Head of caudate nucleus (tissue), 42 donors: ENCODE measurements around the gene LYRM4.
A peak's percentile ranks its signal among the peaks of the same experiment; 100 is the strongest.

Experiments
- DNase-seq, 42 donors: peaks; one replicate each; pipeline versions ENCODE4 v3.0.0 to v3.0.0-alpha.2; 2020 to 2021; ENCODE audit warnings: mixed read lengths in 7 of 42
- intact Hi-C: fragments of 100-400 bp; cut with DNase I; formaldehyde crosslinking; loops from one replicate; pipeline ENCODE4 v1.15.0; 2022

The LYRM4 gene

DNA sequence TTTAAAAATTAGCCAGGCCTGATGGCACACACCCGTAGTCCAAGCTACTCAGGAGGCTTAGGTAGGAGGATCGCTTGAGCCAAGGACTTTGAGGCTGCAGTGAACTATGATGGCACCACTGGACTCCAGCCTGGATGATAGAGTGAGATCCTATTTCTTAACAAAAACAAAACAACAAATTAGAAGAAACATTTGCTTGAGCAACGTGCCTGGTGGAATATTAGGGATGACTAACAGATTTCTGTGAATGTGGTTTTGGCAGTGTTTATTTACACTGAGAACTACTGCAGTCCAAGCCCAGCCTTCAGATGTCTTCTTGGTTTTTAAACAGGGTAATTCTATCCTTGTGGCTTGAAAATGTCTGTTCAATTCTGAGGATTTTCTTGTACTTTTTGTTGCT, 166.4 kb downstream of the LYRM4 start:
- DNase-seq: no peak
- intact Hi-C loops: no loop called here

DNA sequence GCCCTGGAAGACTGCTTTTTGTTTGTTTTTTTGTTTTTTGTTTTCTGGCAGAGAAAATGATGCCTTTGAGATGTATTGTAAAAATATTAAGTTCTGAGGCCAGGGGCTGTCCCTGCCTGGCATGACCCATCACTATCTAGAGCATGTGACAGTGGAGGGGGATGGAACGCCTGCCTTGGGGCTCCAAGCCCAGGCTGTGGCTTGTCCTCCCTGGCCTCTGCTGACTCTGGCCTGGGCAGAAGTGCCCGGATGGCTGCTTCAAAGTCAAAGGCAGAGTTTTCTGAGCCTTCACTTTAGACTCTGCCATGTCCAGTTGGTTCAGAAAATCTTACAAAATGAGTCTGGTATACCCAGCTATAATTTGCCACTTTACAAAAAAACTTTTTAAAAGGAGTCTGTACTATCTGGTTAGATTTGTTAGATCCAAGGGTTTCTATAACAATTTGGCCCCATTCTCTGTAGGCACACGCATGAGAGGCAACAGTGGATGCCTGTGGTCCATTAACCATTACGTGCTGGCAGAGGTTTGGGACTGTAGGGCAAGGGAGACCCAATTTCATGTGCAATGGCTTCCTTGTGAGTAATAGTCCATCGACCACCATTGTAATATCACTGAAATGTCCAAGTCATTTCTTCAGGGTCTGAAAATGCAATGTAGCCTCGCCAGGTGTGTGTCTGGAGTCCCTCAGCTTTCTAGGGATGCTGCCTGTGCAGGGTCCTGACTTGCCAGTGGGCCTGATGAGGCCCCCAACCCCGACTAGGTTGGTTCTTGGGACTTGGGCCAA, 167.3 kb downstream of the LYRM4 start:
- intact Hi-C loops: no loop called here
- DNase-seq: peak in 3 of 42 donors; percentile 19 to 47 (median 21)

DNA sequence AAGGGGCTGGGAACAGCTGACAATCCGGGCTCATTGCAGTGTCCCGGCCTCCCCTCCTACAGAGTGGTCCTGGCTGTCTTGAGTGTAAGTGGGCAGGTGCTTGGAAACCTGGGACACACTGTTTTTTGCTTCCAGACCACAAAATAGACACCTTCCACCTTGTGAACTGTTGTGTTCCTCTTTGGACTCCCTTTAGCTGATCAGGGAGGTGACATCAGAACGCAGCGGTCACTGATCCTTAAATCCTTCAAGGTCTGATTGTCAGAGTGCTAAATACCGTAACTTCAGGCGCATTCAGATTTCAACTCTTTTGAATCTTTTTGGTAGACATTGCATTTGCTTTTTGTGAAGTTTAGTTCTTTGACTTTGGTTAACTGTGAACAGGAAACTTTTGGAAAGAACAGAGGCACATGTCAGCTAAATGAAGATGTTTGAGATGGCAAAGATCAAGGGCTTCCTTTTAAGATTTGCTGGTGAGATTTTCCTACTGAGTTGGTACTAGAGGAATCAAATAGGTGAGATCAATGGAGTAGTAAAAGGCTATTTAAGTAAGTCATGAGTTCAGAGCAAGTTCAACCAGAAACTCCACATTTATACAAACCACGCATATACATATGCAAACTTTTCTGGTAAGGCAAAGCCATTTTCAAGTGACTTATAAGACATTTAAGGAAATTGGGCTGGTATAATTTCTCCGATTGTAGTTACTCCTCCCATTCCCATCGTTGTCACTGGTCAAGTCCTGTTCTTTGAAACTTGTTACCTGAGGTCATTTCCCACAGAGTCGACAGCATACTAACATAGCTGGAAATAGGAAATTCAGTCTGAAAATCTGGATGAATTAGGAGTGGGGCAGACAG, 169.3 kb downstream of the LYRM4 start:
- intact Hi-C loops: no loop called here
- DNase-seq: no peak

DNA sequence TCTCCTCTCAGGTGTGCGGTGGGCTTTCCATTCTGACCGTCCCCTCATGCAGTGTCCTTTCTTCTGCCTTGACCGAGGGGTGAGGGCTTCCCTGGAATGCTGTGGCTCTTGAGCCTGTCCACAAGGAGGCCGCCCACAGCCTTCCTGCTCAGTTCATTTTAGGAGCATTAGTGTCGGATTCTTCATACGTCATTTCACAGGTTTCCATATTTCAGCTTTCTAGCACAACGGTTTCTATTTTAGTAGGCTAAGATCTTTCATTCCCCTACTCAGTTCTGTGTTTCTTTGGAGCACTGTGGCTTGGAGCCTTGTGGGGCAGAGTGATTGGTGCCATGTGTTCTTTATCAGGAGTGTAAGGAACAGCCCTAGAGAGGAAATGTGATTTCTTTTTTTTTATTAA, 170.1 kb downstream of the LYRM4 start:
- intact Hi-C loops: no loop called here
- DNase-seq: no peak

DNA sequence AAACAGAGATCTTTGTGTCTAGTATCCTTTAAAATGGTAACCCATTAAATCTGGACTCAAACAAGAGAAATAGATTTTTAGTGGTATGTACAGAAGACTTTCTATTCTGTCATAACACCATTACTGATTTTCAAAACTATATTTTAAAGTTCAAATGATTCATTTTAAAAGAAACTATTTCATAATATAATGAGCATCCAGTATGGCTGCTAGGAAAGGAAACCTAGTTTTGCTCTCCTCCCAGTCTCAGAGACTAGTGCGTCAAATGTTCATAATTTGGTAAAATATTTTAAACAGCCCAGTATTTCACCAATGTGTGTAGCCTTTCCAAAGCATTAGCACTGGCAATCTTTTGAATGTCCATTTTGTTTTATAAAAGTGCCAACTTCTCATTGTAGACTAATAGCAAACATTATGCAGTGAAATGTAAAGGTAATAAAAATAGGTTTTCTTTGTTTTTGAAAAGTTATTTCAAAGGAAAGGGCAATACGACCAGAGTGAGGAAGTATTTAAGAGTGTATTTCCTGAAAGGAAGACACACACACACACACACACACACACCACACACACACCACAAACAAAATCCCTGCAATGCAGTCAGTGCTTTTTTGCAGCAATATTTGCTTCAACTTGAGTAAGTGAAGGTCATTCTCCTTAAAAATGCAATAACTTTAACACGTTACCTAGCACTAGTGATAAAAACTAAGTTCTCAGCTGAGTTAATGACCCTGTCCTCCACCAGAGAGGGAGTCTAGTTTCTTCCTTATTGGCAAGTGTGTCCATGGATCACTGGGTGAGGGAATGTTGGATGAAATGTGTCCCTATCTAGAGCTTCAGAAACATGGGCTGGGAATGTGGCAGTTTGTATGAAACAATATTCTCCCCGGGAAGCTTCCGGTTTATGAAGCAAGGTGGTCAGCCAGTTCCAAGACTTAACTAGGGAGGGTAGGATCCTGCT, 171.0 kb downstream of the LYRM4 start:
- DNase-seq: no peak
- intact Hi-C loops: no loop called here

DNA sequence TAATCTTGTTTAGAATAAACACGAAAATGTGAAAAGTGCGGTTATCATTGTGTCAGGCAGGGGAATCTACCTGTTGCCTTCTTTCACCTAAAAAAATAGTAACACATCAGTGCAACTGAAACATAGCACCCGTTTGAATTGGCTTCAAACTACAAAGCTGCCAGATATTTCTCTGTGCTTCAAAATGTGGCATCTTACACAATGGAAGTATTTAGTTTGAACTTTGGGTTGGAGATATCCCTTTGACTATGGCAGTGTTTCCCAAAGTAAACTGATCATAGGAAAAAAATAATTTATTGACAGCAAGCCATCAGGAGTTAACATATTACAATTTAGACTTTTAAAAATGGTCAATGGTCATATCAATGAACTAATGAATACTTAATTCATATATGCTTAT, 172.0 kb downstream of the LYRM4 start:
- intact Hi-C loops: no loop called here
- DNase-seq: no peak

DNA sequence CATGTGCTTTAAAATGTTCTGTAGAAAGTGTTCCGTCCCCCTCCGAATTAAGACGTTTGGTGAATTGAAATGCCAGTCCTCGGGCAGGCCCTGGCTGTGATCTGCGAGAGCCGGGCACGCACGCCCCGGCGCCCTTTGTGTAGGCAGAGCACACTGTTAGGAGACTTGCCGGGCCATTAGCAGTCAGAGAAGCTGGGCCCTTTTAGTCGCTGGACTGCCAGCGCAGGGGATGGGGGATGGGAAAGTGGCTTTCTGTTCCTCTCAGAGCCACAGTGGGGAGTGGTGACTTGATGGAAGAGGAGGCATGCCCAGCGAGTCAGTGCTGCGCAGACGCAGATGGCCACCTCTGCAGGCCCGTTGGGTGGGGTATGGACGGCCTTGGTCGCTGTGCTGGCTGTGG, 173.4 kb downstream of the LYRM4 start:
- intact Hi-C loops: no loop called here
- peak; percentile 32 to 87 (median 67) for DNase-seq

DNA sequence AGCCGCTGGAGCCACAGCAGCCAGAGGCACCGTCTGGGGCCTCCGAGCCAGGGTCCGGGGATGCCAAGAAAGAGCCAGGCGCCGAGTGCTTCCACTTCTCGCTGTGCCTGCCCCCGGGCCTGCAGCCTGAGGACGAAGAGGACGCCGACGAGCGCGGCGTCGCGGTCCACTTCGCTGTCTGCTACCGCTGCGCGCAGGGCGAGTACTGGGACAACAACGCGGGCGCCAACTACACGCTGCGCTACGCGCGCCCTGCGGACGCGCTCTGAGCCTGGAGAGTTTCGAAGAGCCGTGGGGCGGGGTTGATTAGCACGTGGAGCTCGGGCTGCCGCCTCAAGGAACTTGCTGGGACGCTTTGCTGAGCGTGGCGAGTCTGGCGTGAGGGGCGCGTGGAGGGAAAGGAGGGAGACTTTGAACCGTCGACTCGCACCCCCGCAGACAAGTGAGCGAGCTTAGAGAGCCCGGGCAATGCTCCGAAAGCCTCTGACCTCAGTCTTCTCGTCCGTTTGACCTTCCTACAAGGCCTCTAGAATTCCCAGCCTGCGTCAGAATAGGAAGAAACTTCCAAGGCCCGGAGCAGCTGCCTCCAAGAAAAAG, 174.4 kb downstream of the LYRM4 start:
- intact Hi-C loops: no loop called here
- DNase-seq: peak in 5 of 42 donors; percentile 10 to 38 (median 25)

DNA sequence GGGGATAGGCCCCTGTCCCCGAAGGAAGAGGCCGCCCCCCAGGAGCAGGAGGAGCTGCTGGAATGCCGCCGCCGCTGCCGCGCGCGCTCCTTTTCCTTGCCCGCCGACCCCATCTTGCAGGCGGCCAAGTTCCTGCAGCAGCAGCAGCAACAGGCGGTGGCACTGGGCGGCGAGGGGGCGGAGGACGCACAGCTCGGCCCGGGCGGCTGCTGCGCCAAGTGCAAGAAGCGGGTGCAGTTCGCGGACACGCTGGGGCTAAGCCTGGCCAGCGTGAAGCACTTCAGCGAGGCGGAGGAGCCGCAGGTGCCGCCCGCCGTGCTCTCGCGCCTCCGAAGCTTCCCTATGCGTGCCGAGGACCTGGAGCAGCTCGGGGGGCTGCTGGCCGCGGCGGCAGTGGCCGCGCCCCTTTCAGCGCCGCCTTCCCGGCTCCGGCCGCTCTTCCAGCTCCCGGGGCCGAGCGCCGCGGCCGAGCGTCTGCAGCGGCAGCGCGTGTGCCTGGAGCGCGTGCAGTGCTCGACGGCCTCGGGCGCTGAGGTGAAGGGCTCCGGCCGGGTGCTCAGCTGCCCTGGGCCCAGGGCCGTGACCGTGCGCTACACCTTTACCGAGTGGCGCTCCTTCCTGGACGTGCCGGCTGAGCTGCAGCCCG, 175.0 kb downstream of the LYRM4 start:
- intact Hi-C loops: no loop called here
- DNase-seq: peak in 14 of 42 donors; percentile 4 to 47 (median 26)

DNA sequence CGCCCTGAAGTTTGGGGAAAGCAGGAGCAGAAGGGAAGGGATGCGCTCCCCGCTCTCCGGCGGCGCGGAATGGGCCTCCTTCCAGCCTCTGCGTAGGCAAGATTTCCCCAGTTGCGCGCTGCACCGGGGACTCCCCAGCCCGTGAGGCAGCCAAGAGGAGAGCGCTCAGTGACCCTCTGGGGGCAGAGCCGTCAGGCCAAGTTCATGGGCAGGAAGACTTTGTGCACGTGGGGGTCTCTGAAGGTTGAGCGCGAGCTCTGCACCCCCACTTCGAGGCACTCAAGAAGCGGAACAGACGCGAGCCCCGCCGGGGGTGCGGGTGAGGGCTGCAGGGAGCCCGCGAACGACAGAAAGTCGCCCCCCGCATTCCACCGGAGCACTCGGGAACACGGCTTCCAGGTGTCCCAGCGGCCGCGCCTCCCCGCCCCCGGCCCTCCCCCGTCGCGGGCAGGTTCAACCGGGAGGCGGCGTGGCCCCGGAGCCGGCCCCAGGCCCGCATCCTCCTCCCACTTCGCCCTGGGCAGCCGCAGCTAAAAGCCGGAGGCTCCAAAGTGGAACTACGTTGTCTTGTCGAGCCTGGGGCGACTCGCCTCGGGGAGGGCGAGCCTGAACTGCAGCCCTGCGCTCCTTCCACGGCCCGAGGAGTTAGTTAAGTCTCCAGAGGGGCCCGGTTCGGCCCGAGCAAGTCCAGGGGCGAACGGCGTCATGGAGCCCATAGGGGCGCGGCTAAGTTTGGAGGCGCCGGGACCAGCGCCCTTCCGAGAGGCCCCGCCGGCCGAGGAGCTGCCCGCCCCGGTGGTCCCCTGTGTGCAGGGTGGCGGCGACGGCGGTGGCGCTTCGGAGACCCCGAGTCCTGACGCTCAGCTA, 175.7 kb downstream of the LYRM4 start, which contains the start of gene PPP1R3G:
PPP1R3G (plus strand) TSS at position 561 of the 867 bp plus-strand sequence; CDS start at position 706, 145 bp downstream.
- intact Hi-C loops: no loop called here
- DNase-seq: peak in 28 of 42 donors; percentile 8 to 63 (median 30)

DNA sequence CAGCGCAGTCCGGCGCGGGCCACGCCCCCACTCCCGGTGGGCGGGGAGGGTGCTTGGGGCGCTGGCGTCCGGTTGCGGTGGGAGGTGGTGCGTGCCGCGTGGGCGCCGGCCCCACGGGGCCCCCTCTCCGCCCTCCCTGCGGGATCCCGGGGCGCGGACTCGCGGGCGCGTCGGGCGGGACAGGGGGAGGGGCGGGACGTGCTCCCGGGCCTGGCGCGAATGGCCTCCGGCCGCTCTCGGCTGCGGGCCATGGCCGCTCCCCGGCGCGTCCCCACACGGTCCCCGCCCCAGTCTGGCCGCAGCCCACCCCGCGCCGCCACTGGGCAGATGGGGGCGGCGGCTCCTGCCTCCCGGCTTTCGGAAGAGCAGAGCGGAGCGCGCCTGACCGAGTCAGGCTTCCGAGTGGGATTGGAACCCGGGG, 176.4 kb downstream of the LYRM4 start:
- intact Hi-C loops: no loop called here
- peak in 21 of 42 donors; percentile 11 to 55 (median 33) for DNase-seq

DNA sequence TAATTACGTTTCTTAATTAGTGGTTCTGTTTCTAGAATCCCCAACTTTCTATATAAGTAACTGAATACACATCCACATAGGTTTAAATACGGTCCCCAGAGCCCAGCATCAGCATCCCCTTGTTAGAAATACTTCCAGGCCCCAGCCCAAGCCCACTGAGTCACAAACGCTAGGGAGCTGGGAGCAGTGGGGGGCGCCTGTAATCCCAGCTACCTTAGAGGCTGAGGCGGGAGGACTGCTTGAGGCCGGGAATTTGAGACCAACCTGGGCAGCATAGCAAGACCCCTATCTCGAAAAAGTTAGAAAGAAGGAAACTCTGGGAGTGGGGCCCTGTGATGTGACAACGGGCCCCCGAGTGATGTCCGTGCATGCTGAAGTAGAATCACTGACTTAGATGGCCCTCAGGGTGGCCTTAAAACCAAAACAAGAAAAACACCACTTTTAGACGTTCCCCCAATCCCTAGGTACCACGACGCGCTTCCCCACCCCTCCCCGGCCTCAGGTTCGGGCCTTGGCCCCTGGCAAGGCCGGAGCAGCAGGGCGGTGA, 176.9 kb downstream of the LYRM4 start:
- DNase-seq: peak in 1 of 42 donors; percentile 15
- intact Hi-C loops: no loop called here

DNA sequence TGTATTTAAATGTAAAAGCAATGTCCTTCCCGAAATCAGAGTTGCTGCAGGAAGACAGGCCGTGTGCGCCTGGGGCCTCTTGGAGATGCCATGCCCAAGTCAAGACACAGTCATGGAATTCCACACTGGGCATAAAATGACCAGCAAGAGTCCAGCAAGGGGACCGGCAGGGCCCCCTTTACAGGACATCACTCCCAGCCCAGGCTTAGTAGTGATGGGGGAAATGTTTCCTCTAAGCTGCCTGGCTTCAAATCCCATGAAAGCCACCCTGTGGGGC, 177.5 kb downstream of the LYRM4 start:
- intact Hi-C loops: no loop called here
- peak in 1 of 42 donors; percentile 7 for DNase-seq

DNA sequence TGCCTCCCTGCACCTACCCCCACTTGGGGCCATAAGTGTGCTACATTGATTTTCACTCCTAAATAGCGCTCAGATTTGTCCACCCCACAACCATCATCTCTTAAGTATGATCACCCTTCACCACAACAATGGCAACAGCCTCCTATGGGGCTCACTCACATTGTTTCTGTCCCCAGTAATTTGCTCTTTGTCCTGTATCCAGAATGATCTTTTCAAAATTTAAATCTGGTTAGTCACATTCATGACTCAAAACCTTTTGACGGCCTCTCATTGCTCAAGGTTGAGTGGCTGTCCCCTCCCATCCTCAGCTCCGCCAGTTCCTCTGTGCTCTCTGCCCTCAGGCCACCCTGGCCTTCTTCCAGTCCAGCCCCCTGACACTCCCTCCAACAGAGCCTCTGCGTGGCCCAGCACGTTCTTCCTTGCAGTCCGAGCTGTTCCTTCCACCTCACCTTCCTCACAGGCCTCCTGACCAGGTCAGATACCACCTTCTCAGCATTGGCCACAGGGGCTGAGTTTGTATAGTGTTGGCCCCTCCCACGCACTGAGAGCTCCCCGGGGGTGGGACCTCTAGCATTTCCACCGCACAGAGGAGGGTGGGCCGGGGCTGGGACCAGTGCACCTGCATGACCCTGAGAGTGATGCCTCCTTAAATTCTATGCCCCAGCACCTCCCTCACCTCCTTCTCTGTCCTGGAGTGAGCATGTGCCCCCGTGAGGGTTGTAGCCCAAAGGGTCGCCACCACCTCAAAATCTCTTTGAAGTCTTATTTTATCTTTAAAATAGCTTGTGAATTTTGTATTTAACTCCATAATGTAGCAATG, 178.1 kb downstream of the LYRM4 start:
- peak in 4 of 42 donors; percentile 5 to 20 (median 14) for DNase-seq
- intact Hi-C loops: no loop called here

DNA sequence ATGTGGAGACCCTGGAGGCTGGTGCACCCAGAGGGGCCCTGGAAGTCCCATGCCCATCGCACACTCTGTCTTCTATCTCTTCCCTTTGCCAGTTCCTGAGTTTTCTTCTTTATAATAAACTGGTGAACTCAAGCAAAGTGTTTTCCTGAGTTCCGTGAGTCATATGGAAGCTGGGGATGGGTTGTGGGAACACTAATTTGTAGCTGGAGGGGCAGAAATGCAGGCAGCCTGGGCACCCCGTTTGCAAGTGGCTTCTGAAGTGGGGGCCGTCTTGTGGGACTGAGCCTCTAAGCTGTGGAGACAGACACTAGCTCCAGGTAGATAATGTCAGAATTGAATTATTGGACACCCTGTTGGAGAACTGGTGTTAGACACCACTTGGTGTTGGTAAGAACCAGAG, 178.8 kb downstream of the LYRM4 start:
- intact Hi-C loops: no loop called here
- DNase-seq: peak in 1 of 42 donors; percentile 11

DNA sequence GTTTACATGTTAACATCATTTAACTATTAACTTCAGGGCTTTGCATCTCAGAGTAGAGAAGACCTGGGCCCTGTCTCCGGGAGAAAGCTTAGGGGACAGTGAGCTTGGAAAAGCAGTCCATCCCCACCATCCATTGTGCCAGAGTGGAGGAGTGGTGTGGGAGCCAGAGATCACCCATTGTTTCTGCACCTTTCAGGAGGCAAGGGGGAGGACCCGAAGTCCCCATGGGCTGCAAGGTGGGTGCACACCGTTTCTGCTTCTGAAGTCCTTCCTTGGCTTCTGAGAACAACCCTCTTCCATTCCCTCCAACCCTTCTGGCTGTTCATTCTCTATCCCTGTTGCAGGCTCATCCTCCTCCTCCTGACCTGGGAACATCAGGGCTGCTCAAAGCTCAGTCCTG, 179.6 kb downstream of the LYRM4 start:
- intact Hi-C loops: no loop called here
- DNase-seq: peak in 1 of 42 donors; percentile 4
